Testis (tissue), 3 donors: ENCODE results near the gene KIFC3. TPM values are rescaled to one million over a fixed set of nuclear protein-coding genes. Genes with fewer than 3 reads are reported as not detected.
"Not testable (repeated sequence)": the region's sequence is repeated elsewhere in the genome, so short reads cannot be mapped to it uniquely, and the experiment has no call there.

Source experiments
- DNase-seq: peaks from one replicate; pipeline ENCODE4 v3.0.0-alpha.2; 2019
- H3K27ac ChIP-seq, 2 donors: fragments of 200-600 bp; sonication (generic); one replicate each; pipeline ENCODE4 v1.5.1; 2019
- H3K27me3 ChIP-seq: fragments of 200-600 bp; sonication (generic); one replicate; pipeline ENCODE4 v1.5.1; 2019
- H3K36me3 ChIP-seq: fragments of 200-600 bp; sonication (generic); one replicate; pipeline ENCODE4 v1.5.1; 2017; ENCODE audit warnings: low read depth; ENCODE audit errors: missing control alignments
- H3K4me1 ChIP-seq: fragments of 200-600 bp; sonication (generic); one replicate; pipeline ENCODE4 v1.5.1; 2019
- H3K4me3 ChIP-seq, 2 donors: fragments of 200-600 bp; sonication (generic); one replicate each; pipeline ENCODE4 v1.5.1; 2017 to 2019
- H3K9me3 ChIP-seq: fragments of 200-600 bp; sonication (generic); one replicate; pipeline ENCODE4 v1.5.1; 2017
- POLR2A ChIP-seq: fragments of 450-650 bp; IDR thresholded peaks from one replicate; pipeline ENCODE4 v1.6.1; 2017; ENCODE audit warnings: antibody characterized with exemption, mild to moderate bottlenecking, moderate library complexity
- WGBS, 2 donors: methylation state at CpG; one replicate each; pipeline ENCODE4 v1.1.5; 2018; 5-methylcytosine and 5-hydroxymethylcytosine counted together
- intact Hi-C: fragments of 100-400 bp; cut with DNase I; formaldehyde crosslinking; loops from one replicate; pipeline ENCODE4 v1.15.1; 2023; ENCODE audit warnings: low total_unique reads
- polyA plus RNA-seq: library from polyadenylated mRNA; stranded (reverse); fragments of 350-450 nt; fragmentation: Illumina TruSeq; extraction: RNeasy Lipid Tissue Mini Kit (QIAGEN cat#74804); gene quantifications from one replicate; pipeline ENCODE4 v1.2.3, GENCODE V29; 2014; ENCODE audit warnings: low read depth, low replicate concordance; ENCODE audit not compliant: insufficient read depth
- total RNA-seq, 2 donors: library from RNA; depleted of rRNA; stranded (reverse); fragments of >200 nt; gene quantifications; one replicate each; pipeline ENCODE4 v1.2.3, GENCODE V29; 2016
- TF ChIP-seq, protein P1 (sequence below), 3 experiments: fragments of 450-650 bp in 2 of 3; fragments of 200-600 bp in 1 of 3; sonication (generic) in 1 of 3; IDR thresholded peaks; one replicate each; pipeline ENCODE4 v1.5.1; 2016 to 2019; ENCODE audit warnings: antibody characterized with exemption in 3 of 3, mild to moderate bottlenecking in 2 of 3, moderate library complexity in 1 of 3

Gene KIFC3
- total and polyA plus RNA-seq, 3 donors from 2014 or later: 105 to 185 (median 137) TPM

DNA sequence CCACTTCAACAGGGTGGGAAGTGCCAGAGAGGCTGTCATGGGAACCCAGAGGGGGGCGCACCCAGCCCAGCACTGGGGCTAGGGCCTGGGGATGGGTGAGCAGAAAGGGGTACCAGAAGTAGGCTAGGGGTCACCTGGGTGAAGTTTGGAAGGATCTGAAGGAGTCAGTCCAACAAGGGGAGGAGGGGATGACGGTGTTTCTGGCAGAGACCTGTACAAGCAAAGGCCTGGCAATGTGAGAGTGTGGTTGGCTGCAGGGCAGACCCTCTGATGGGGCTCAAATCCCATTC, 80.1 kb downstream of the KIFC3 start:
- H3K36me3 ChIP-seq: no peaks in the 10 kb centered on the region
- no peaks in the 10 kb centered on the region for H3K27me3 ChIP-seq
- WGBS, 2 donors: 92 to 93% methylated on average over 2 of the region's 2 CpGs
- TF ChIP-seq, protein P1, sequence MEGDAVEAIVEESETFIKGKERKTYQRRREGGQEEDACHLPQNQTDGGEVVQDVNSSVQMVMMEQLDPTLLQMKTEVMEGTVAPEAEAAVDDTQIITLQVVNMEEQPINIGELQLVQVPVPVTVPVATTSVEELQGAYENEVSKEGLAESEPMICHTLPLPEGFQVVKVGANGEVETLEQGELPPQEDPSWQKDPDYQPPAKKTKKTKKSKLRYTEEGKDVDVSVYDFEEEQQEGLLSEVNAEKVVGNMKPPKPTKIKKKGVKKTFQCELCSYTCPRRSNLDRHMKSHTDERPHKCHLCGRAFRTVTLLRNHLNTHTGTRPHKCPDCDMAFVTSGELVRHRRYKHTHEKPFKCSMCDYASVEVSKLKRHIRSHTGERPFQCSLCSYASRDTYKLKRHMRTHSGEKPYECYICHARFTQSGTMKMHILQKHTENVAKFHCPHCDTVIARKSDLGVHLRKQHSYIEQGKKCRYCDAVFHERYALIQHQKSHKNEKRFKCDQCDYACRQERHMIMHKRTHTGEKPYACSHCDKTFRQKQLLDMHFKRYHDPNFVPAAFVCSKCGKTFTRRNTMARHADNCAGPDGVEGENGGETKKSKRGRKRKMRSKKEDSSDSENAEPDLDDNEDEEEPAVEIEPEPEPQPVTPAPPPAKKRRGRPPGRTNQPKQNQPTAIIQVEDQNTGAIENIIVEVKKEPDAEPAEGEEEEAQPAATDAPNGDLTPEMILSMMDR (IDR thresholded peaks at IDR 0.05): no peak
- TF ChIP-seq POLR2A: no peak
- no peak for DNase-seq
- no peaks in the 10 kb centered on the region for H3K9me3 ChIP-seq
- no peak overlapping the region for H3K27ac ChIP-seq
- intact Hi-C loops: no loop called here
- no peaks in the 10 kb centered on the region for H3K4me1 ChIP-seq
- no peak overlapping the region for H3K4me3 ChIP-seq

- no peaks in the 10 kb centered on the region for H3K36me3 ChIP-seq
- H3K4me1 ChIP-seq: no peaks in the 10 kb centered on the region
- intact Hi-C loops: no loop called here
- no peaks in the 10 kb centered on the region for H3K9me3 ChIP-seq
- no peak overlapping the region for H3K4me3 ChIP-seq
- TF ChIP-seq, protein P1 (IDR thresholded peaks at IDR 0.05): no peak
- no peak for TF ChIP-seq POLR2A
- no peaks in the 10 kb centered on the region for H3K27me3 ChIP-seq
- WGBS, 2 donors: 75 to 86% methylated on average over 14 to 17 of the region's 17 CpGs
- no peak overlapping the region for H3K27ac ChIP-seq
- no peak for DNase-seq
These were observed 80.7 kb downstream of the KIFC3 start for GRCh38 chr16:57721356-57722209.

- H3K27me3 ChIP-seq: no peaks in the 10 kb centered on the region
- H3K4me1 ChIP-seq: no peaks in the 10 kb centered on the region
- no peak overlapping the region for H3K4me3 ChIP-seq
- H3K9me3 ChIP-seq: no peaks in the 10 kb centered on the region
- WGBS, 2 donors: 75 to 82% methylated on average over 3 of the region's 3 CpGs
- no peaks in the 10 kb centered on the region for H3K36me3 ChIP-seq
- DNase-seq: peak; percentile 85
- no peak for TF ChIP-seq POLR2A
- TF ChIP-seq, protein P1 (IDR thresholded peaks at IDR 0.05): peak; percentile 31 to 53 (median 40)
- H3K27ac ChIP-seq: no peak overlapping the region
- intact Hi-C loops: no loop called here
These were observed 82.1 kb downstream of the KIFC3 start for GRCh38 chr16:57720142-57720575.

GRCh38 chr16:57714047-57714446, 88.2 kb downstream of the KIFC3 start:
- no peak overlapping the region for H3K4me3 ChIP-seq
- TF ChIP-seq, protein P1 (IDR thresholded peaks at IDR 0.05): no peak
- no peak for TF ChIP-seq POLR2A
- intact Hi-C loops: no loop called here
- H3K9me3 ChIP-seq: no peaks in the 10 kb centered on the region
- H3K27ac ChIP-seq: no peak overlapping the region
- DNase-seq: no peak
- no peaks in the 10 kb centered on the region for H3K4me1 ChIP-seq
- 92 to 93% methylated on average over 6 of the region's 6 CpGs for WGBS, 2 donors
- no peaks in the 10 kb centered on the region for H3K36me3 ChIP-seq
- no peaks in the 10 kb centered on the region for H3K27me3 ChIP-seq

GRCh38 chr16:57713596-57713995, 88.7 kb downstream of the KIFC3 start:
- H3K4me3 ChIP-seq: no peak overlapping the region
- H3K27ac ChIP-seq: no peak overlapping the region
- H3K36me3 ChIP-seq: no peaks in the 10 kb centered on the region
- TF ChIP-seq, protein P1 (IDR thresholded peaks at IDR 0.05): no peak
- no peak for TF ChIP-seq POLR2A
- DNase-seq: no peak
- WGBS, 2 donors: 92 to 94% methylated on average over 7 to 8 of the region's 8 CpGs
- H3K9me3 ChIP-seq: no peaks in the 10 kb centered on the region
- H3K4me1 ChIP-seq: no peaks in the 10 kb centered on the region
- intact Hi-C loops: no loop called here
- no peaks in the 10 kb centered on the region for H3K27me3 ChIP-seq

GRCh38 chr16:57712569-57712968, 89.7 kb downstream of the KIFC3 start:
- H3K9me3 ChIP-seq, DNase-seq, H3K4me3 ChIP-seq, H3K27ac ChIP-seq, intact Hi-C loops, H3K4me1 ChIP-seq, H3K27me3 ChIP-seq, H3K36me3 ChIP-seq: not testable (repeated sequence)
- 78 to 83% methylated on average over 6 of the region's 6 CpGs for WGBS, 2 donors
